Ishikawa (cell line): ENCODE data around the gene CRMP1.

Source experiments
- CEBPB ChIP-seq: IDR thresholded peaks from 2 replicates; pipeline ENCODE4 v1.6.1; 2012
- CREB1 ChIP-seq: IDR thresholded peaks from 2 replicates; pipeline ENCODE4 v1.6.1; 2012; ENCODE audit warnings: low read depth
- EGR1 ChIP-seq: IDR thresholded peaks from 2 replicates; pipeline ENCODE4 v1.6.1; 2012
- EP300 ChIP-seq: IDR thresholded peaks from 2 replicates; pipeline ENCODE4 v1.6.1; 2012; ENCODE audit warnings: borderline replicate concordance
- MAX ChIP-seq: IDR thresholded peaks from 2 replicates; pipeline ENCODE4 v1.6.1; 2012
- RAD21 ChIP-seq: IDR thresholded peaks from 2 replicates; pipeline ENCODE4 v1.6.1; 2012; ENCODE audit warnings: low read depth
- REST ChIP-seq: IDR thresholded peaks from 2 replicates; pipeline ENCODE4 v1.6.1; 2012; ENCODE audit warnings: low read depth, mild to moderate bottlenecking
- TCF12 ChIP-seq: IDR thresholded peaks from 2 replicates; pipeline ENCODE4 v1.6.1; 2012; ENCODE audit warnings: low read depth
- TEAD4 ChIP-seq: IDR thresholded peaks from 2 replicates; pipeline ENCODE4 v1.6.1; 2012
- YY1 ChIP-seq: IDR thresholded peaks from 2 replicates; pipeline ENCODE4 v1.6.1; 2012; ENCODE audit warnings: low read depth

GRCh38 chr4:5927116-5927515 is 34.2 kb upstream of the CRMP1 start:
- TF ChIP-seq RAD21, result no peak
- TF ChIP-seq EGR1, result no peak
- TF ChIP-seq MAX, result no peak
- TF ChIP-seq TEAD4, result no peak
- TF ChIP-seq CEBPB, result no peak
- TF ChIP-seq YY1, result no peak
- TF ChIP-seq REST, result no peak
- TF ChIP-seq TCF12, result no peak
- no peak for TF ChIP-seq EP300
- TF ChIP-seq CREB1, result no peak
